Measurements from ENCODE around the gene RNF14.

The RNF14 gene

GRCh38 chr5:142023836-142024235, 54.9 kb downstream of the RNF14 start:
- no peak overlapping the region for H3K4me3 ChIP-seq (ENCODE audit: low read length)
- no peak for DNase-seq
- H3K4ac ChIP-seq (ENCODE audit: low read depth, low read length) = no peak overlapping the region
- H4K5ac ChIP-seq (ENCODE audit: low read length) = no peak overlapping the region
- no peaks in the 10 kb centered on the region for H3K79me1 ChIP-seq (ENCODE audit: low read length)
- no peak overlapping the region for H3K4me2 ChIP-seq (ENCODE audit: low read length)
- WGBS (ENCODE audit: extremely low coverage, insufficient coverage, low lambda C conversion rate) = no CpG with 5 or more reads among the region's 6 CpGs
- H3K27me3 ChIP-seq (ENCODE audit: insufficient read depth, low read length, poor library complexity) = no peaks in the 10 kb centered on the region
- H2AK5ac ChIP-seq (ENCODE audit: low read length) = no peak overlapping the region
- no peaks in the 10 kb centered on the region for H3K79me2 ChIP-seq (ENCODE audit: control insufficient read depth, insufficient read depth, low read length)
- H3K4me1 ChIP-seq (ENCODE audit: control insufficient read depth, low read depth, low read length) = peaks cover 1% of the 10 kb centered on the region
- no peak overlapping the region for H3K9ac ChIP-seq (ENCODE audit: low read length)
- no peaks in the 10 kb centered on the region for H3K36me3 ChIP-seq (ENCODE audit: control insufficient read depth, insufficient read depth, low read length)
- H2BK5ac ChIP-seq (ENCODE audit: low read length) = no peak overlapping the region
- H4K8ac ChIP-seq (ENCODE audit: low read depth, low read length) = no peak overlapping the region
- no peak overlapping the region for H3K23ac ChIP-seq (ENCODE audit: low read length)
- no peak overlapping the region for H3K27ac ChIP-seq (ENCODE audit: low read depth, low read length)
- no peak overlapping the region for H2BK15ac ChIP-seq (replicated peaks; ENCODE audit: low read depth)
- no peak overlapping the region for H3K56ac ChIP-seq (ENCODE audit: low read length)
- no peak overlapping the region for H3K18ac ChIP-seq (ENCODE audit: low read length)
- H2BK120ac ChIP-seq (ENCODE audit: low read depth, low read length) = no peak overlapping the region

GRCh38 chr5:142024771-142025304, 55.9 kb downstream of the RNF14 start:
- no peak overlapping the region for H3K18ac ChIP-seq (ENCODE audit: low read length)
- no peaks in the 10 kb centered on the region for H3K36me3 ChIP-seq (ENCODE audit: control insufficient read depth, insufficient read depth, low read length)
- H2AK5ac ChIP-seq (ENCODE audit: low read length) = no peak overlapping the region
- H3K56ac ChIP-seq (ENCODE audit: low read length) = peak overlapping the region; percentile 81
- peak overlapping the region; percentile 13 for H3K4me3 ChIP-seq (ENCODE audit: low read length)
- peak; percentile 98 for DNase-seq
- H3K23ac ChIP-seq (ENCODE audit: low read length) = no peak overlapping the region
- H3K4me1 ChIP-seq (ENCODE audit: control insufficient read depth, low read depth, low read length) = peaks cover 1% of the 10 kb centered on the region
- no peak overlapping the region for H3K4ac ChIP-seq (ENCODE audit: low read depth, low read length)
- H3K4me2 ChIP-seq (ENCODE audit: low read length) = peak overlapping the region; percentile 61
- no peak overlapping the region for H4K8ac ChIP-seq (ENCODE audit: low read depth, low read length)
- H3K27me3 ChIP-seq (ENCODE audit: insufficient read depth, low read length, poor library complexity) = no peaks in the 10 kb centered on the region
- no CpG with 5 or more reads among the region's 26 CpGs for WGBS (ENCODE audit: extremely low coverage, insufficient coverage, low lambda C conversion rate)
- H3K9ac ChIP-seq (ENCODE audit: low read length) = peak overlapping the region; percentile 63
- H2BK15ac ChIP-seq (replicated peaks; ENCODE audit: low read depth) = no peak overlapping the region
- no peak overlapping the region for H2BK120ac ChIP-seq (ENCODE audit: low read depth, low read length)
- peak overlapping the region; percentile 55 for H3K27ac ChIP-seq (ENCODE audit: low read depth, low read length)
- H3K79me1 ChIP-seq (ENCODE audit: low read length) = no peaks in the 10 kb centered on the region
- H3K79me2 ChIP-seq (ENCODE audit: control insufficient read depth, insufficient read depth, low read length) = no peaks in the 10 kb centered on the region
- no peak overlapping the region for H4K5ac ChIP-seq (ENCODE audit: low read length)
- no peak overlapping the region for H2BK5ac ChIP-seq (ENCODE audit: low read length)

- no peak overlapping the region for H2BK15ac ChIP-seq (replicated peaks; ENCODE audit: low read depth)
- no peak overlapping the region for H3K18ac ChIP-seq (ENCODE audit: low read length)
- no peak overlapping the region for H4K5ac ChIP-seq (ENCODE audit: low read length)
- H2AK5ac ChIP-seq (ENCODE audit: low read length) = no peak overlapping the region
- no peak overlapping the region for H3K4ac ChIP-seq (ENCODE audit: low read depth, low read length)
- H3K4me2 ChIP-seq (ENCODE audit: low read length) = no peak overlapping the region
- no peak overlapping the region for H3K27ac ChIP-seq (ENCODE audit: low read depth, low read length)
- no peak overlapping the region for H4K8ac ChIP-seq (ENCODE audit: low read depth, low read length)
- peaks cover 1% of the 10 kb centered on the region for H3K4me1 ChIP-seq (ENCODE audit: control insufficient read depth, low read depth, low read length)
- DNase-seq = no peak
- H3K79me1 ChIP-seq (ENCODE audit: low read length) = no peaks in the 10 kb centered on the region
- H3K36me3 ChIP-seq (ENCODE audit: control insufficient read depth, insufficient read depth, low read length) = no peaks in the 10 kb centered on the region
- no peak overlapping the region for H2BK5ac ChIP-seq (ENCODE audit: low read length)
- no peak overlapping the region for H3K4me3 ChIP-seq (ENCODE audit: low read length)
- no peaks in the 10 kb centered on the region for H3K79me2 ChIP-seq (ENCODE audit: control insufficient read depth, insufficient read depth, low read length)
- no CpG with 5 or more reads among the region's 8 CpGs for WGBS (ENCODE audit: extremely low coverage, insufficient coverage, low lambda C conversion rate)
- no peak overlapping the region for H2BK120ac ChIP-seq (ENCODE audit: low read depth, low read length)
- H3K9ac ChIP-seq (ENCODE audit: low read length) = no peak overlapping the region
- peak overlapping the region; percentile 54 for H3K56ac ChIP-seq (ENCODE audit: low read length)
- no peaks in the 10 kb centered on the region for H3K27me3 ChIP-seq (ENCODE audit: insufficient read depth, low read length, poor library complexity)
- no peak overlapping the region for H3K23ac ChIP-seq (ENCODE audit: low read length)
Measured at GRCh38 chr5:142025637-142026036, 56.7 kb downstream of the RNF14 start.

GRCh38 chr5:142032150-142032549, 63.2 kb downstream of the RNF14 start:
- Histone ChIP-seq H3K4me1 (ENCODE audit: control insufficient read depth, low read depth, low read length) (no peaks in the 10 kb centered on the region), H2BK5ac (ENCODE audit: low read length) (no peak overlapping the region)
- WGBS (ENCODE audit: extremely low coverage, insufficient coverage, low lambda C conversion rate) = no CpG with 5 or more reads among the region's 2 CpGs

GRCh38 chr5:142032747-142033631, 64.1 kb downstream of the RNF14 start:
- no peak overlapping the region for H3K56ac ChIP-seq (ENCODE audit: low read length)
- no peak overlapping the region for H2BK5ac ChIP-seq (ENCODE audit: low read length)
- no peak overlapping the region for H3K4me2 ChIP-seq (ENCODE audit: low read length)
- no CpG with 5 or more reads among the region's 19 CpGs for WGBS (ENCODE audit: extremely low coverage, insufficient coverage, low lambda C conversion rate)
- no peaks in the 10 kb centered on the region for H3K4me1 ChIP-seq (ENCODE audit: control insufficient read depth, low read depth, low read length)
- H3K79me2 ChIP-seq (ENCODE audit: control insufficient read depth, insufficient read depth, low read length) = no peaks in the 10 kb centered on the region
- no peak overlapping the region for H3K18ac ChIP-seq (ENCODE audit: low read length)
- H2BK120ac ChIP-seq (ENCODE audit: low read depth, low read length) = no peak overlapping the region
- H4K5ac ChIP-seq (ENCODE audit: low read length) = no peak overlapping the region
- no peak overlapping the region for H2AK5ac ChIP-seq (ENCODE audit: low read length)
- H3K79me1 ChIP-seq (ENCODE audit: low read length) = no peaks in the 10 kb centered on the region
- H3K27me3 ChIP-seq (ENCODE audit: insufficient read depth, low read length, poor library complexity) = no peaks in the 10 kb centered on the region
- H3K4ac ChIP-seq (ENCODE audit: low read depth, low read length) = no peak overlapping the region
- H3K4me3 ChIP-seq (ENCODE audit: low read length) = no peak overlapping the region
- no peak overlapping the region for H2BK15ac ChIP-seq (replicated peaks; ENCODE audit: low read depth)
- no peak for DNase-seq
- H3K36me3 ChIP-seq (ENCODE audit: control insufficient read depth, insufficient read depth, low read length) = no peaks in the 10 kb centered on the region
- H4K8ac ChIP-seq (ENCODE audit: low read depth, low read length) = no peak overlapping the region
- no peak overlapping the region for H3K23ac ChIP-seq (ENCODE audit: low read length)
- H3K9ac ChIP-seq (ENCODE audit: low read length) = no peak overlapping the region
- H3K27ac ChIP-seq (ENCODE audit: low read depth, low read length) = no peak overlapping the region

More at GRCh38 chr5:142032150-142032549, 63.2 kb downstream of the RNF14 start:
- Histone ChIP-seq H3K4ac (ENCODE audit: low read depth, low read length) (no peak overlapping the region), H3K18ac (ENCODE audit: low read length) (no peak overlapping the region), H2AK5ac (ENCODE audit: low read length) (no peak overlapping the region), H2BK120ac (ENCODE audit: low read depth, low read length) (no peak overlapping the region), H3K79me2 (ENCODE audit: control insufficient read depth, insufficient read depth, low read length) (no peaks in the 10 kb centered on the region), H3K36me3 (ENCODE audit: control insufficient read depth, insufficient read depth, low read length) (no peaks in the 10 kb centered on the region), H3K79me1 (ENCODE audit: low read length) (no peaks in the 10 kb centered on the region), H4K5ac (ENCODE audit: low read length) (no peak overlapping the region), H3K9ac (ENCODE audit: low read length) (no peak overlapping the region), H2BK15ac (replicated peaks; ENCODE audit: low read depth) (no peak overlapping the region), H3K56ac (ENCODE audit: low read length) (no peak overlapping the region), H4K8ac (ENCODE audit: low read depth, low read length) (no peak overlapping the region), H3K23ac (ENCODE audit: low read length) (no peak overlapping the region), H3K4me3 (ENCODE audit: low read length) (no peak overlapping the region), H3K4me2 (ENCODE audit: low read length) (no peak overlapping the region), H3K27me3 (ENCODE audit: insufficient read depth, low read length, poor library complexity) (no peaks in the 10 kb centered on the region), H3K27ac (ENCODE audit: low read depth, low read length) (no peak overlapping the region)
- DNase-seq = no peak

Measured in mesendoderm (in vitro differentiated cells).